Mammary epithelial cell (primary cell): ENCODE data around the gene PCDHGB5.
"Not testable (repeated sequence)": the region's sequence is repeated elsewhere in the genome, so short reads cannot be mapped to it uniquely, and the experiment has no call there.

Experiments
- EZH2 ChIP-seq: IDR thresholded peaks from 2 replicates; pipeline ENCODE4 v1.6.1; 2012; ENCODE audit warnings: low read length, inconsistent platforms, borderline replicate concordance
- TF ChIP-seq, protein P1 (sequence below), 2 donors: IDR thresholded peaks in 1 of 2; conservative IDR thresholded peaks in 1 of 2; 2 replicates each; pipeline ENCODE4 v1.5.1; 2011 to 2012; ENCODE audit warnings: inconsistent platforms in 2 of 2, low read length in 2 of 2, mild to moderate bottlenecking in 2 of 2, control low read depth in 1 of 2, low read depth in 1 of 2; ENCODE audit not compliant: insufficient read depth in 1 of 2; ENCODE audit errors: extremely low read depth in 1 of 2

DNA sequence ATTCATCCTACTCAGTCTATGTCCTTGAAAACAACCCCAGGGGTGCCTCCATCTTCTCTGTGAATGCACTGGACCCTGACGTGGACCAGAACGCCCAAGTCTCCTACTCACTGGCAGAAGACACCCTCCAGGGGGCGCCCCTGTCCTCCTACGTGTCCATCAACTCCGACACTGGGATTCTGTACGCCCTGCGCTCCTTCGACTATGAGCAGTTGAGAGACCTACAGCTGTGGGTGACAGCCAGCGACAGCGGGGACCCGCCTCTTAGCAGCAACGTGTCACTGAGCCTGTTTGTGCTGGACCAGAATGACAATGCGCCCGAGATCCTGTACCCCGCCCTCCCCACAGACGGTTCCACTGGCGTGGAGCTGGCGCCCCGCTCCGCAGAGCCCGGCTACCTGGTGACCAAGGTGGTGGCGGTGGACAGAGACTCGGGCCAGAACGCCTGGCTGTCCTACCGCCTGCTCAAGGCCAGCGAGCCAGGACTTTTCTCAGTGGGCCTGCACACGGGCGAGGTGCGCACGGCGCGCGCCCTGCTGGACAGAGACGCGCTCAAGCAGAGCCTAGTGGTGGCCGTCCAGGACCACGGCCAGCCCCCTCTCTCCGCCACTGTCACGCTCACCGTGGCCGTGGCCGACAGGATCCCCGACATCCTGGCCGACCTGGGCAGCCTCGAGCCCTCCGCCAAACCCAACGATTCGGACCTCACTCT is 22.1 kb upstream of the PCDHGB5 start:
- TF ChIP-seq, protein P1, sequence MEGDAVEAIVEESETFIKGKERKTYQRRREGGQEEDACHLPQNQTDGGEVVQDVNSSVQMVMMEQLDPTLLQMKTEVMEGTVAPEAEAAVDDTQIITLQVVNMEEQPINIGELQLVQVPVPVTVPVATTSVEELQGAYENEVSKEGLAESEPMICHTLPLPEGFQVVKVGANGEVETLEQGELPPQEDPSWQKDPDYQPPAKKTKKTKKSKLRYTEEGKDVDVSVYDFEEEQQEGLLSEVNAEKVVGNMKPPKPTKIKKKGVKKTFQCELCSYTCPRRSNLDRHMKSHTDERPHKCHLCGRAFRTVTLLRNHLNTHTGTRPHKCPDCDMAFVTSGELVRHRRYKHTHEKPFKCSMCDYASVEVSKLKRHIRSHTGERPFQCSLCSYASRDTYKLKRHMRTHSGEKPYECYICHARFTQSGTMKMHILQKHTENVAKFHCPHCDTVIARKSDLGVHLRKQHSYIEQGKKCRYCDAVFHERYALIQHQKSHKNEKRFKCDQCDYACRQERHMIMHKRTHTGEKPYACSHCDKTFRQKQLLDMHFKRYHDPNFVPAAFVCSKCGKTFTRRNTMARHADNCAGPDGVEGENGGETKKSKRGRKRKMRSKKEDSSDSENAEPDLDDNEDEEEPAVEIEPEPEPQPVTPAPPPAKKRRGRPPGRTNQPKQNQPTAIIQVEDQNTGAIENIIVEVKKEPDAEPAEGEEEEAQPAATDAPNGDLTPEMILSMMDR (conservative IDR thresholded peaks at IDR 0.05 in 1 of 2, IDR thresholded peaks at IDR 0.05 in 1 of 2; ENCODE audit: extremely low read depth in 1 of 2, insufficient read depth in 1 of 2, low read depth in 1 of 2, low read length in 2 of 2): not testable (repeated sequence)
- TF ChIP-seq EZH2: not testable (repeated sequence)
